Activated naive CD8-positive, alpha-beta T cell (primary cell): ENCODE measurements around the gene PPP1R3F.
"Not testable (repeated sequence)": the region's sequence is repeated elsewhere in the genome, so short reads cannot be mapped to it uniquely, and the experiment has no call there.

Experiments
- H3K27ac Mint-ChIP-seq: one replicate; pipeline ENCODE4 v1.8.0; 2021; ENCODE audit warnings: mixed read lengths
- H3K27me3 Mint-ChIP-seq: one replicate; pipeline ENCODE4 v1.8.0; 2021; ENCODE audit warnings: mixed read lengths
- H3K36me3 Mint-ChIP-seq: one replicate; pipeline ENCODE4 v1.8.0; 2021; ENCODE audit warnings: mixed read lengths
- H3K4me1 Mint-ChIP-seq: one replicate; pipeline ENCODE4 v1.8.0; 2021; ENCODE audit warnings: low read depth, mixed read lengths
- H3K4me3 Mint-ChIP-seq: one replicate; pipeline ENCODE4 v1.8.0; 2021; ENCODE audit warnings: mild to moderate bottlenecking, mixed read lengths
- H3K9me3 Mint-ChIP-seq: one replicate; pipeline ENCODE4 v1.8.0; 2021; ENCODE audit warnings: low read depth, mixed read lengths

PPP1R3F gene

DNA sequence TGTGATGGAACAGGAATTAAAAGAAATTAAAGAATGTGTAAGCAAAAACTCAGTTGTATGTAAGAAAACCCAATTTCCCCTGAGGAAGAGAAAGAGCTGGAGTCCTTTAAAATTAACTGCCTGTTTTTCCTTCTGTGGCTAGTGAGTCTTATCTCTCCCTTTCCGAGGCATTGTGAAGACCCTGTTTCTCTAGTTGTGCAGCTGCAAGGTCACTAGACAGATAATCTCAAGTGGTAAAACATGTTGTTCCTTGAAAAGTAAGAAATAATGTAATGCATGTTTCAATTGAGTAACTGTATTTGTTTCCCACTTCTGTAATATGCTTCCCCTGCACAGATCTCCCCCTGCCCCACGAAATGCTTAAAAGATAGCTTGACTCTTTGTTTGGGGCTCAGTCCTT lies 38.2 kb downstream of the PPP1R3F start:
- not testable (repeated sequence) for H3K4me3 Mint-ChIP-seq, H3K27me3 Mint-ChIP-seq, H3K27ac Mint-ChIP-seq

GRCh38 chrX:49308604-49309269 lies 39.1 kb downstream of the PPP1R3F start:
- Mint-ChIP-seq H3K4me3 (peak overlapping the region; percentile 79), H3K9me3 (no peaks in the 10 kb centered on the region), H3K27ac (peak overlapping the region; percentile 88), H3K36me3 (no peaks in the 10 kb centered on the region), H3K4me1 (peaks cover 20% of the 10 kb centered on the region), H3K27me3 (no peaks in the 10 kb centered on the region)

More for the DNA sequence above, 38.2 kb downstream of the PPP1R3F start:
- H3K9me3 Mint-ChIP-seq, H3K36me3 Mint-ChIP-seq: not testable (repeated sequence)
- H3K4me1 Mint-ChIP-seq: peaks cover 20% of the 10 kb centered on the region

DNA sequence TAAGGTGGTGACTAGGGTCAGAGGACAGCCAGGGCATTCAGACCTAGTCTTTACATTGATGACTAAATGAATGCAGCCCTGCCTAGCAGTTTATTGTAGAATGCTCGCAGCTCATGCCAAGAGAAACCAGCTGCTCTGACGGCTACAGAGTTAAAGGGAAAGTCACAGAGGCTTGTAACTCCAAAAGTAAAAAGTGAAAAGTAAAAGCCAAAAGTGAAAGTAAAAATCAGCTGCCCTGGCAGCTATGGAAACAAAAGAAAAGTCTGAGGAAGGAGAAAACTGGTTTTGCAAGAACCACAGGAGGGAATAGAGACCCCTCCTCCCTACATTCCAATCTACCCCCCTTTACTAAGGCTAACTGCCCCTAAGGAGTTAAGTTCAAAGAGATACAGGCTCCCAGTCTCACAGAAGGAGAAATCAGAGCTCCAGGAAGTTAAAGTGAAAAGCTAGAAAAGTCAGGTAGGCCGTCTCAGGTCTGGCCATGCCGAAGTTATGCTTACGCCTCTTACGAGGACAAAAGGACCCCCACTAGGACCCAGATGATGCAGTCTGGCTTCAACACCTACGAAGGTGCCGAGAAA lies 39.9 kb downstream of the PPP1R3F start:
- Mint-ChIP-seq H3K36me3 (no peaks in the 10 kb centered on the region), H3K4me3 (peak overlapping the region; percentile 79), H3K4me1 (peaks cover 20% of the 10 kb centered on the region), H3K27ac (peak overlapping the region; percentile 88), H3K27me3 (no peaks in the 10 kb centered on the region), H3K9me3 (no peaks in the 10 kb centered on the region)

- Mint-ChIP-seq H3K27ac (no peak overlapping the region), H3K4me1 (peaks cover 20% of the 10 kb centered on the region), H3K9me3 (no peaks in the 10 kb centered on the region), H3K4me3 (peak overlapping the region; percentile 79), H3K27me3 (no peaks in the 10 kb centered on the region), H3K36me3 (no peaks in the 10 kb centered on the region)
These were observed 40.8 kb downstream of the PPP1R3F start for GRCh38 chrX:49310371-49310770.

DNA sequence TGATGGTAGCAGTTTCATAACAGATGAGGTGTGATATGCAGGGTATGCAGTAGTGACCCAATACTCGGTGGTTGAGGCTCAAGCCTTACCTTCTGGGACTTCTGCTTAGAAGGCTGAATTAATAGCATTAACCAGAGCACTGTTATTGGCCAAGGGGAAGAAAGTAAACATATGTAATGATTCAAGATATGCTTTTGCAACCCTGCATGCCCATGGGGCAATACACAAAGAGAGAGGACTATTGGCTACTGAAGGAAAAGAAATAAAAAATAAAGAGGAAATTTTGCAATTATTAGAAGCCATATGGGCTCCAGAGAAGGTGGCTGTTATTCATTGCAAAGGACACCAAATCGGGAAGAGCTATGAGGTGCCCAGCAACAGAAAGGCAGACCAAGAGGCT lies 42.6 kb downstream of the PPP1R3F start:
- H3K9me3 Mint-ChIP-seq: no peaks in the 10 kb centered on the region
- no peaks in the 10 kb centered on the region for H3K36me3 Mint-ChIP-seq
- no peak overlapping the region for H3K4me3 Mint-ChIP-seq
- H3K4me1 Mint-ChIP-seq: peaks cover 20% of the 10 kb centered on the region
- H3K27ac Mint-ChIP-seq: no peak overlapping the region
- H3K27me3 Mint-ChIP-seq: no peaks in the 10 kb centered on the region

DNA sequence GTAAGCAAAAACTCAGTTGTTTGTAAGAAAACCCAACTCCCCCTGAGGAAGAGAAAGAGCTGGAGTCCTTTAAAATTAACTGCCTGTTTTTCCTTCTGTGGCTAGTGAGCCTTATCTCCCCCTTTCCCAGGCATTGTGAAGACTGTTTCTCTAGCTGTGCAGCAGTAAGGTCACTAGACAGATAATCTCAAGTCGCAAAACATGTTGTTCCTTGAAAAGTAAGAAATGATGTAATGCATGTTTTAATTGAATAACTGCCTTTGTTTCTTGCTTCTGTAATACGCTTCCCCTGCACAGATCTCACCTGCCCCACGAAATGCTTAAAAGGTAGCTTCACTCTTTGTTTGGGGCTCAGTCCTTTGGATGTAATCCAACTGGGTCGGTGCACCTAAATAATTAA lies 46.5 kb downstream of the PPP1R3F start:
- H3K9me3 Mint-ChIP-seq: no peaks in the 10 kb centered on the region
- no peaks in the 10 kb centered on the region for H3K4me1 Mint-ChIP-seq
- H3K27me3 Mint-ChIP-seq: no peaks in the 10 kb centered on the region
- no peak overlapping the region for H3K27ac Mint-ChIP-seq
- H3K36me3 Mint-ChIP-seq: no peaks in the 10 kb centered on the region
- H3K4me3 Mint-ChIP-seq: no peak overlapping the region

- not testable (repeated sequence) for H3K27me3 Mint-ChIP-seq
These were observed 52.1 kb downstream of the PPP1R3F start, which contains the start of gene GAGE12J for GRCh38 chrX:49321737-49322136. TSS of gene GAGE12J (plus strand) at chrX:49322037. CDS start at chrX:49323194, 1,157 bp downstream.

DNA sequence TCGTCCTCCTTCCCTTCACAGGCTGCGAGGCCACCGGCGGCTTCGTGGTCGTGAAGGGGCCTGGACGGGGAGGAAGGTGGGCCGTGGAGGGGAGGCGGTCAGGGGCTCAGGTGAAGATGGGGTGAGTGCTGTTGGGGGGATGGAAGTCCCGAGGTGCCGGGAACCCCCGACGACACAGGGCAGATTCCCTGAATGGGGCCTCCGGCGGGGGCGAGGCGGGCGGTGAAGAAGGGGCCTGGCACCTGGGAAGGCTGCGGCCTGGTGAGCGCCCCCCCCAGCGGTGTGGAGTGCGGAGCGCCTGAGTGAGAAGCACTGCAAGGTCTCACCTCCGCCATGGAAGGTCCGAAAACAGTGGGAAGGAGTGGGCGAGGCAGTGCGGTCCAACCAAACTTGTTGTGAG lies 52.7 kb downstream of the PPP1R3F start:
- not testable (repeated sequence) for H3K4me3 Mint-ChIP-seq, H3K4me1 Mint-ChIP-seq, H3K27me3 Mint-ChIP-seq, H3K27ac Mint-ChIP-seq, H3K9me3 Mint-ChIP-seq, H3K36me3 Mint-ChIP-seq

More at GRCh38 chrX:49321737-49322136, 52.1 kb downstream of the PPP1R3F start, which contains the start of gene GAGE12J:
- not testable (repeated sequence) for H3K4me1 Mint-ChIP-seq, H3K9me3 Mint-ChIP-seq, H3K36me3 Mint-ChIP-seq, H3K4me3 Mint-ChIP-seq, H3K27ac Mint-ChIP-seq

DNA sequence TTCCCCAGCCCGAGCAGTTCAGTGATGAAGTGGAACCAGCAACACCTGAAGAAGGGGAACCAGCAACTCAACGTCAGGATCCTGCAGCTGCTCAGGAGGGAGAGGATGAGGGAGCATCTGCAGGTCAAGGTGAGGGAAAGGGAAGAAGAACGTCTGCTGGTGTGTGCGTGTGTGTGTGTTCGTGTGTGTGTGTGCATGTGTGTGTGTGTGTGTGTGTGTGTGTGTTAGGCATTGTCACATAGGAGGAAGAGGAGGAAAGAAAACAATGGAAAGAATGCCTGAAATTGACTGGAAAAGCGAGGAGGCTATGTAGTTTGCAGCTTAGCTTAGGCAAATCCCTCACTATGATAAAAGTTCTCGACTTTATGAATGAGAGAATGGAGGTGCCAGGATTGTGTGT lies 54.1 kb downstream of the PPP1R3F start:
- not testable (repeated sequence) for H3K4me1 Mint-ChIP-seq, H3K36me3 Mint-ChIP-seq, H3K27me3 Mint-ChIP-seq, H3K4me3 Mint-ChIP-seq, H3K27ac Mint-ChIP-seq, H3K9me3 Mint-ChIP-seq

DNA sequence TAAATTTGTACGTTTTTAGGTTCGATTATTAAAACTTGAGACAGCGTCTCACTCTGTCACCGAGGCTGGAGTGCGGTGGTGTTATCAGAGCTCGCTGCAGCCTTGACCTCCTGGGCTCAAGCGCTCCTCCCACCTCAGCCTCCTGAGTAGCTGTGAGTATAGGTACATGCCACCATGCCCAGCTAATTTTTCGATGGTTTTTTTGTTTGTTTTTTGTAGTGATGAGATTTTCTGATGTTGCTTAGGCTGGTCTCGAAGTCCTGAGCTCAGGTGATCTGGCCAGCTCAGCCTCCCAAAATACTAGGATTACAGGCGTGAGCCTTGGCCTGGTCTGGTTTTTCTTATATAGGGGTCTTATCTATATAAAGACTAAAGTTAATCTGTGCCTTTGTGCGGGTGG lies 60.8 kb downstream of the PPP1R3F start:
- H3K36me3 Mint-ChIP-seq, H3K9me3 Mint-ChIP-seq, H3K4me1 Mint-ChIP-seq, H3K4me3 Mint-ChIP-seq, H3K27ac Mint-ChIP-seq, H3K27me3 Mint-ChIP-seq: not testable (repeated sequence)

DNA sequence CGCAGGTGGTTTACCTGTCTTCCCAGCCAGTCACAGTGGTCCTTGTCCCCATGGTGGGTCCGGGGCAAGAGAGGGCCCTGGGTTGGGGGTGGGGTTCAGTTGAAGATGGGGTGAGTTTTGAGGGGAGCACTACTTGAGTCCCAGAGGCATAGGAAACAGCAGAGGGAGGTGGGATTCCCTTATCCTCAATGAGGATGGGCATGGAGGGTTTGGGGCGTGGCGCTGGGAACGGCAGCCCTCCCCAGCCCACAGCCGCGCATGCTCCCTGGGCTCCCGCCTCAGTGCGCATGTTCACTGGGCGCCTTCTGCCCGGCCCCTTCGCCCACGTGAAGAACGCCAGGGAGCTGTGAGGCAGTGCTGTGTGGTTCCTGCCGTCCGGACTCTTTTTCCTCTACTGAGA lies 61.7 kb downstream of the PPP1R3F start, which contains the start of gene GAGE13:
Gene GAGE13, plus strand, starts transcription at position 301 of the 400 bp plus-strand sequence. CDS start 1,156 bp downstream, outside the sequence.
- H3K27ac Mint-ChIP-seq, H3K4me3 Mint-ChIP-seq, H3K4me1 Mint-ChIP-seq, H3K36me3 Mint-ChIP-seq, H3K27me3 Mint-ChIP-seq, H3K9me3 Mint-ChIP-seq: not testable (repeated sequence)

- not testable (repeated sequence) for H3K4me3 Mint-ChIP-seq, H3K27me3 Mint-ChIP-seq, H3K27ac Mint-ChIP-seq, H3K36me3 Mint-ChIP-seq, H3K4me1 Mint-ChIP-seq, H3K9me3 Mint-ChIP-seq
These were observed 62.2 kb downstream of the PPP1R3F start for GRCh38 chrX:49331841-49332240.
